ENCODE data around the gene PAX7.

DNA sequence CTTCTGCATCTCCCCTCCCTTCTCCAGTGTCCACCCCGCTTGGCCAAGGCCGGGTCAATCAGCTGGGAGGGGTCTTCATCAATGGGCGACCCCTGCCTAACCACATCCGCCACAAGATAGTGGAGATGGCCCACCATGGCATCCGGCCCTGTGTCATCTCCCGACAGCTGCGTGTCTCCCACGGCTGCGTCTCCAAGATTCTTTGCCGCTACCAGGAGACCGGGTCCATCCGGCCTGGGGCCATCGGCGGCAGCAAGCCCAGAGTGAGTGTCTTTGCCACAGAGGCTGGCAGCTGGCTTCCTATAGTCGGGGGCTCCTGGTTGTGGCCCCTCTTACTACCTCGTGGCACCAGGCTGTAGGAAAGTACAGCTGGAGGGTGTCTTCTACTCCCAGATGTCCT lies 3.6 kb downstream of the PAX7 start:
- TF ChIP-seq, protein P1, sequence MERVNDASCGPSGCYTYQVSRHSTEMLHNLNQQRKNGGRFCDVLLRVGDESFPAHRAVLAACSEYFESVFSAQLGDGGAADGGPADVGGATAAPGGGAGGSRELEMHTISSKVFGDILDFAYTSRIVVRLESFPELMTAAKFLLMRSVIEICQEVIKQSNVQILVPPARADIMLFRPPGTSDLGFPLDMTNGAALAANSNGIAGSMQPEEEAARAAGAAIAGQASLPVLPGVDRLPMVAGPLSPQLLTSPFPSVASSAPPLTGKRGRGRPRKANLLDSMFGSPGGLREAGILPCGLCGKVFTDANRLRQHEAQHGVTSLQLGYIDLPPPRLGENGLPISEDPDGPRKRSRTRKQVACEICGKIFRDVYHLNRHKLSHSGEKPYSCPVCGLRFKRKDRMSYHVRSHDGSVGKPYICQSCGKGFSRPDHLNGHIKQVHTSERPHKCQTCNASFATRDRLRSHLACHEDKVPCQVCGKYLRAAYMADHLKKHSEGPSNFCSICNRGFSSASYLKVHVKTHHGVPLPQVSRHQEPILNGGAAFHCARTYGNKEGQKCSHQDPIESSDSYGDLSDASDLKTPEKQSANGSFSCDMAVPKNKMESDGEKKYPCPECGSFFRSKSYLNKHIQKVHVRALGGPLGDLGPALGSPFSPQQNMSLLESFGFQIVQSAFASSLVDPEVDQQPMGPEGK (CRISPR knock-in tag; IDR thresholded peaks at IDR 0.05; ENCODE audit: borderline replicate concordance): no peak
- no peak for TF ChIP-seq RARB (CRISPR knock-in tag; IDR thresholded peaks at IDR 0.05)
- TF ChIP-seq ARNTL (CRISPR knock-in tag; IDR thresholded peaks at IDR 0.05; ENCODE audit: borderline replicate concordance, low read depth): no peak
- no peak for TF ChIP-seq POU6F1 (CRISPR knock-in tag; IDR thresholded peaks at IDR 0.05; ENCODE audit: borderline replicate concordance, low read depth)
- no peak for TF ChIP-seq TOX (CRISPR knock-in tag; IDR thresholded peaks at IDR 0.05; ENCODE audit: borderline replicate concordance)
- no peak for TF ChIP-seq ZNF8 (CRISPR knock-in tag; IDR thresholded peaks at IDR 0.05)
- TF ChIP-seq ZFP30 (CRISPR knock-in tag; IDR thresholded peaks at IDR 0.05): no peak
- no peak for TF ChIP-seq BACH2 (CRISPR knock-in tag; IDR thresholded peaks at IDR 0.05; ENCODE audit: borderline replicate concordance)
- no peak for TF ChIP-seq PPARA (CRISPR knock-in tag; IDR thresholded peaks at IDR 0.05; ENCODE audit: borderline replicate concordance)
- TF ChIP-seq SNAI2 (CRISPR knock-in tag; IDR thresholded peaks at IDR 0.05): no peak
- TF ChIP-seq ISL1 (CRISPR knock-in tag; IDR thresholded peaks at IDR 0.05): no peak
